NB4 (cell line): Measurements from ENCODE around the gene MND1.

Experiments used
- MYC ChIP-seq: IDR thresholded peaks from 2 replicates; pipeline ENCODE4 v1.6.1; 2011; ENCODE audit warnings: low read depth, low read length
- POLR2A ChIP-seq: IDR thresholded peaks from 2 replicates; pipeline ENCODE4 v1.6.1; 2011; ENCODE audit warnings: mild to moderate bottlenecking; ENCODE audit not compliant: insufficient read length; ENCODE audit errors: extremely low read depth
- TF ChIP-seq, protein P1 (sequence below): IDR thresholded peaks from one replicate; pipeline ENCODE4 v1.5.1; 2012; ENCODE audit warnings: low read depth, low read length
- TF ChIP-seq, protein P2 (sequence below): IDR thresholded peaks from 2 replicates; pipeline ENCODE4 v1.6.1; 2011; ENCODE audit warnings: low read depth, low read length

DNA sequence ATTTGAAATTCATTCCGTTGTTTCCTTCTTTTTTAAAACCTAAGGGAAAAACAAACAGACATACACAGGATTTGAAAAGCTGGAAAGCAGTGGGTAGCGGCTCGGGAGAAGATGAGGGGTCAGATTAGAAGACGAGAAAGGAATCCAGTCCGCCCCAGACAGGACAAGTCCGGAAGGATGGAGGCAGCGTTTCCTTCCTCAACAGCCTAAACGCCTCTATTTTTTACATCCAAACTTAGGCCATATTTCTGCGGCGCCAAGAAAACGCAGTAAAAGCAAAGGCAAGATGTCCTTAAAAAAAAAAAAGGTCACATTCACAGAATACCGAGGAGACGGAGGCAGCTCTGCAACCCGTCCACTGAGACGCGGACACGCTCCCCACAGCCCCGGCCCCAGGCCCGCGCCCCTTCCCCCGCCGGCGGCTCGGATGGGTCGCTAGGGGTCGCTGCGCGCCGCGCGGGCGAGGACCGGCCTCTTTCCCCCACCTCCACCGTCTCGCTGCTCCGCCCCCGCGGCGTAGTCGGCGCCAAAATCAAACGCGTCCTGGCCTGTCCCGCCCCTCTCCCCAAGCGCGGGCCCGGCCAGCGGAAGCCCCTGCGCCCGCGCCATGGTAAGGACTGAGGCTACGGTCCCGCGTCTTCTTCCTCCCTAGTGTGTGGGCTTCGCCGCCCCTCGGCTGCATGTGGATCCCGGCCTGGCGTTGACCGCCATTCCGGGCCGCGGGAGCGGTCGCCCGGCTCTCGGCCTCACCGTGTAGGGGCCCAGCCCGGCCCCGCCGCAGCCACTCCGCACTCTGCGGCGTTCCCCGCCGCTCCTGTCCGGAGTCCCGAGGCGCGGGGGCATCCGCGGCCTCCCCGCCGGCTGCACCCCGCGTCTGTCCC, at the start of gene MND1:
- TF ChIP-seq, protein P1, sequence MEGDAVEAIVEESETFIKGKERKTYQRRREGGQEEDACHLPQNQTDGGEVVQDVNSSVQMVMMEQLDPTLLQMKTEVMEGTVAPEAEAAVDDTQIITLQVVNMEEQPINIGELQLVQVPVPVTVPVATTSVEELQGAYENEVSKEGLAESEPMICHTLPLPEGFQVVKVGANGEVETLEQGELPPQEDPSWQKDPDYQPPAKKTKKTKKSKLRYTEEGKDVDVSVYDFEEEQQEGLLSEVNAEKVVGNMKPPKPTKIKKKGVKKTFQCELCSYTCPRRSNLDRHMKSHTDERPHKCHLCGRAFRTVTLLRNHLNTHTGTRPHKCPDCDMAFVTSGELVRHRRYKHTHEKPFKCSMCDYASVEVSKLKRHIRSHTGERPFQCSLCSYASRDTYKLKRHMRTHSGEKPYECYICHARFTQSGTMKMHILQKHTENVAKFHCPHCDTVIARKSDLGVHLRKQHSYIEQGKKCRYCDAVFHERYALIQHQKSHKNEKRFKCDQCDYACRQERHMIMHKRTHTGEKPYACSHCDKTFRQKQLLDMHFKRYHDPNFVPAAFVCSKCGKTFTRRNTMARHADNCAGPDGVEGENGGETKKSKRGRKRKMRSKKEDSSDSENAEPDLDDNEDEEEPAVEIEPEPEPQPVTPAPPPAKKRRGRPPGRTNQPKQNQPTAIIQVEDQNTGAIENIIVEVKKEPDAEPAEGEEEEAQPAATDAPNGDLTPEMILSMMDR = peak; percentile 54
- TF ChIP-seq POLR2A = peak; percentile 66
- TF ChIP-seq, protein P2, sequence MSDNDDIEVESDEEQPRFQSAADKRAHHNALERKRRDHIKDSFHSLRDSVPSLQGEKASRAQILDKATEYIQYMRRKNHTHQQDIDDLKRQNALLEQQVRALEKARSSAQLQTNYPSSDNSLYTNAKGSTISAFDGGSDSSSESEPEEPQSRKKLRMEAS = peak; percentile 35; the same call in 1 of the 2 replicates
- TF ChIP-seq MYC = peak; percentile 51; the same call in 1 of the 2 replicates
